Gastroesophageal sphincter (tissue), 3 donors: ENCODE data around the gene MYMX.

ENCODE experiments used
- CTCF ChIP-seq, 4 experiments: fragments of 200-600 bp in 2 of 4; fragments of 450-650 bp in 2 of 4; sonication (generic) in 1 of 4; IDR thresholded peaks; one replicate each; pipeline ENCODE4 v1.5.1; 2017 to 2019; ENCODE audit warnings: antibody characterized with exemption in 4 of 4, mild to moderate bottlenecking in 2 of 4, moderate library complexity in 2 of 4
- EP300 ChIP-seq: sonication (generic); formaldehyde crosslinking; IDR thresholded peaks from one replicate; pipeline ENCODE4 v1.6.1; 2017; ENCODE audit warnings: antibody characterized with exemption, mild to moderate bottlenecking
- POLR2AphosphoS5 ChIP-seq: sonication (generic); formaldehyde crosslinking; IDR thresholded peaks from one replicate; pipeline ENCODE4 v1.6.1; 2017; ENCODE audit warnings: antibody characterized with exemption

DNA sequence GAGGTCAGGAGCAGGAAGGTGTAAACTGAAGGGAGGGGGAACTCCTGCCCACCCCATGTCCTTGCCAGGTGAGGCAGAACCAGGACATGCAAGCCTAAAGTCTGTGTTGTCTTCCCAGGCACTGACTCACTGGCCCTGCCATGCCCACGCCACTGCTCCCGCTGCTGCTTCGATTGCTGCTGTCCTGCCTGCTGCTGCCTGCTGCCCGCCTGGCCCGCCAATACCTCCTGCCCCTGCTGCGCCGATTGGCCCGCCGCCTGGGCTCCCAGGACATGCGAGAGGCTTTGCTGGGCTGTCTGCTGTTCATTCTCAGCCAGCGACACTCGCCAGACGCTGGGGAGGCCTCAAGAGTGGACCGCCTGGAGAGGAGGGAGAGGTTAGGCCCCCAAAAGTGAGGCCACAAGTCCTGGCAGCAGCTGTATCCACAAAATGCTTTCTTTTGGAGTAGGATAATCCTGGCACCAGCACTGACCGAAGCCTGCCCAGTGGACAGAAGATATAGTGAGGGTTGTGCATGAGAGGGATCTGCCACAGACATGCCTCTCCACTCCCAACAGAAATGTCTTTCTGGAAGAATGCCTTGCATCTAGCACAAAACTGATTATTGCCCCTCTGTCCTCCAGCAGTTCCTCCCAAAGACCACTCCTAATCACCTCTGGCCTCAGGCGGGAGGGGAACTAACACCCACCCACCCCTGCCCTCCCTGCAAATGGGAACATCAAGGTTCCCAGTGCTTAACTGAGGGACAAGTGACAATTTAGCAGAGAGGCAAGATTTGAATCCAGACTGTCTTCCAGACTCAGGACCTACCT, 812 bp downstream of the MYMX start:
- no peak for TF ChIP-seq CTCF (IDR thresholded peaks at IDR 0.05)
- TF ChIP-seq EP300, result no peak
- no peak for TF ChIP-seq POLR2AphosphoS5
